Peyer's patch (tissue), 4 donors: ENCODE data around the gene DCLK2. TPM values are rescaled to one million over a fixed set of nuclear protein-coding genes. Genes with fewer than 3 reads are reported as not detected.

Source experiments
- DNase-seq, 3 donors: peaks; one replicate each; pipeline ENCODE4 v3.0.0-alpha.2; 2017 to 2019
- H3K27ac ChIP-seq, 4 donors: fragments of 200-600 bp; sonication (generic); one replicate each; pipeline ENCODE4 v1.5.1; 2016 to 2019
- H3K27me3 ChIP-seq, 2 donors: fragments of 200-600 bp; sonication (generic); one replicate each; pipeline ENCODE4 v1.5.1; 2019
- H3K36me3 ChIP-seq, 3 donors: fragments of 200-600 bp; sonication (generic); one replicate each; pipeline ENCODE4 v1.5.1; 2016 to 2019
- H3K4me1 ChIP-seq, 4 donors: fragments of 200-600 bp; sonication (generic); one replicate each; pipeline ENCODE4 v1.5.1; 2016 to 2019
- H3K4me3 ChIP-seq, 4 donors: fragments of 200-600 bp; sonication (generic); 1 replicate in 3 of 4; 2 replicates in 1 of 4; pipeline ENCODE4 v1.5.1; 2016 to 2019; ENCODE audit warnings: mild to moderate bottlenecking in 1 of 4
- H3K9me3 ChIP-seq, 4 donors: fragments of 200-600 bp; sonication (generic); one replicate each; pipeline ENCODE4 v1.5.1; 2016 to 2019; ENCODE audit warnings: mild to moderate bottlenecking in 1 of 4
- CTCF ChIP-seq, 6 experiments: fragments of 450-650 bp in 4 of 6; fragments of 200-600 bp in 2 of 6; sonication (generic) in 1 of 6; IDR thresholded peaks; one replicate each; pipeline ENCODE4 v1.5.1; 2017 to 2019; ENCODE audit warnings: antibody characterized with exemption in 6 of 6, mild to moderate bottlenecking in 3 of 6, moderate library complexity in 1 of 6
- POLR2A ChIP-seq, 2 donors: fragments of 450-650 bp; IDR thresholded peaks; one replicate each; pipeline ENCODE4 v1.5.1; 2017; ENCODE audit warnings: antibody characterized with exemption in 2 of 2, mild to moderate bottlenecking in 2 of 2, moderate library complexity in 2 of 2
- total RNA-seq, 4 donors: library from RNA; depleted of rRNA; stranded (reverse); fragments of >200 nt; gene quantifications; one replicate each; pipeline ENCODE4 v1.1.0, GENCODE V29; 2016

The DCLK2 gene
- total RNA-seq, 4 donors from 2014 or later = 2.1 to 12.4 (median 3.1) TPM

DNA sequence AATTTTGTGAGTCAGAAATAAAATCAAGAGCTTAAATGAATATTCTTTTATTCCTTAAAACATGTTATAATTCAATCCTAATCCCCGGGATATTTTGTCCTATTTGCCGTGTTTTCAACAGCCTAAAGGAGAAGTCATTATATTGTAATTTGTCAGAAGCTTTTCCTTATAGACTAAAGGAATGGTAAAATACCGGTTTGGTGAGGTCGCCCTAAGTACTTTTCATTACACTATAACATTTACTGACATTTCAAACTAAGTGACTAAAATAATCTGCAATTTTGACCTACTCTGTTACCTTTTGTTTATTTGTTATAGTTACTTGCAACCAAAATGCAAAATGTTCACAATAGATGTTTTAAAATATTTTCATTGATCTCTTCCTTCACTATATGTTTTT is 8.8 kb downstream of the DCLK2 start:
- no peaks in the 10 kb centered on the region for H3K4me1 ChIP-seq
- H3K4me3 ChIP-seq = no peak overlapping the region
- H3K36me3 ChIP-seq = no peaks in the 10 kb centered on the region
- no peaks in the 10 kb centered on the region for H3K9me3 ChIP-seq
- H3K27ac ChIP-seq = no peak overlapping the region
- TF ChIP-seq POLR2A (IDR thresholded peaks at IDR 0.05) (no peak), CTCF (IDR thresholded peaks at IDR 0.05) (no peak)
- no peaks in the 10 kb centered on the region for H3K27me3 ChIP-seq
- DNase-seq = no peak

GRCh38 chr4:150089732-150090131 is 11.5 kb downstream of the DCLK2 start:
- Histone ChIP-seq H3K27me3 (no peaks in the 10 kb centered on the region), H3K4me3 (no peak overlapping the region), H3K4me1 (no peaks in the 10 kb centered on the region), H3K36me3 (no peaks in the 10 kb centered on the region), H3K27ac (no peak overlapping the region), H3K9me3 (no peaks in the 10 kb centered on the region)
- DNase-seq = no peak
- TF ChIP-seq CTCF (IDR thresholded peaks at IDR 0.05) (no peak), POLR2A (IDR thresholded peaks at IDR 0.05) (no peak)

- no peak for DNase-seq
- no peaks in the 10 kb centered on the region for H3K4me1 ChIP-seq
- no peak overlapping the region for H3K27ac ChIP-seq
- H3K36me3 ChIP-seq = no peaks in the 10 kb centered on the region
- H3K4me3 ChIP-seq = no peak overlapping the region
- no peaks in the 10 kb centered on the region for H3K9me3 ChIP-seq
- H3K27me3 ChIP-seq = no peaks in the 10 kb centered on the region
- TF ChIP-seq CTCF (IDR thresholded peaks at IDR 0.05) (no peak), POLR2A (IDR thresholded peaks at IDR 0.05) (no peak)
Observed at GRCh38 chr4:150090836-150091235, 12.6 kb downstream of the DCLK2 start.

GRCh38 chr4:150094676-150095075 is 16.4 kb downstream of the DCLK2 start:
- Histone ChIP-seq H3K4me3 (no peak overlapping the region), H3K27ac (no peak overlapping the region), H3K4me1 (no peaks in the 10 kb centered on the region), H3K9me3 (no peaks in the 10 kb centered on the region), H3K27me3 (no peaks in the 10 kb centered on the region), H3K36me3 (no peaks in the 10 kb centered on the region)
- DNase-seq = no peak
- no peak for TF ChIP-seq CTCF (IDR thresholded peaks at IDR 0.05)
- no peak for TF ChIP-seq POLR2A (IDR thresholded peaks at IDR 0.05)

DNA sequence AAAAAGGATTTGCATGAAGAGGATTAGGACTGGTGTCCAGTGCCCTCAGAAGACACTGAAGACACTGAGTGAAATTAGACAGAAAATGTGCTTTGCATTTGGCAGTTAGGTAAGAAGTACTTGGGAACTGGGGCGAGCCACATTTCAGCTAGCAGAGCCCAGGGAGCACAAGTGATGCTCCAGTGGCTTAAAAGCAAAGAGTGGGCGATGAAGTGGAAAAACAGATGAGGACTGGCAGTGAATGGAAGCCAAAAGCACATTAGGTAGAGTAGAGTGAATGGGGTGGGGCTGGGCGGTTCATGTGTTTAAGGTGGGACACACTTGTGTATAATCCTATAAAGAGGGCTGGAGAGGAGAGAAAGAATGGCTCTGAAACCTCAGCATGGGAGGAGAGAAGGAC is 18.4 kb downstream of the DCLK2 start:
- TF ChIP-seq CTCF (IDR thresholded peaks at IDR 0.05) (no peak), POLR2A (IDR thresholded peaks at IDR 0.05) (no peak)
- Histone ChIP-seq H3K4me1 (no peaks in the 10 kb centered on the region), H3K36me3 (no peaks in the 10 kb centered on the region), H3K4me3 (no peak overlapping the region), H3K27me3 (no peaks in the 10 kb centered on the region), H3K9me3 (no peaks in the 10 kb centered on the region), H3K27ac (no peak overlapping the region)
- DNase-seq = no peak

- Histone ChIP-seq H3K36me3 (no peaks in the 10 kb centered on the region), H3K27me3 (no peaks in the 10 kb centered on the region)
- TF ChIP-seq POLR2A (IDR thresholded peaks at IDR 0.05) (no peak), CTCF (IDR thresholded peaks at IDR 0.05) (no peak)
Observed at GRCh38 chr4:150098214-150098613, 20.0 kb downstream of the DCLK2 start.

More at GRCh38 chr4:150098214-150098613, 20.0 kb downstream of the DCLK2 start:
- Histone ChIP-seq H3K9me3 (no peaks in the 10 kb centered on the region), H3K27ac (no peak overlapping the region), H3K4me3 (no peak overlapping the region), H3K4me1 (no peaks in the 10 kb centered on the region)
- no peak for DNase-seq
